ENCODE results near the gene IQCC. TPM values are rescaled to one million over a fixed set of nuclear protein-coding genes. Genes with fewer than 3 reads are reported as not detected.

The IQCC gene
- polyA plus RNA-seq, 4 donors: 0.54 to 4.8 (median 1.8) TPM

- H3K4me3 ChIP-seq (ENCODE audit: low read depth in 1 of 3, low read length in 3 of 3): no peak overlapping the region
- peaks cover 0 to 50% (median 6%) of the 10 kb centered on the region in 3 donors for H3K36me3 ChIP-seq (ENCODE audit: control insufficient read depth in 3 of 3, insufficient read depth in 2 of 3, low read depth in 1 of 3, low read length in 3 of 3)
- 81 to 84% (median 84%) methylated on average over 3 of the region's 3 CpGs for WGBS, 3 donors
- H3K9me3 ChIP-seq (ENCODE audit: control insufficient read depth in 2 of 2, insufficient read depth in 1 of 2, low read depth in 1 of 2, low read length in 1 of 2): no peaks in the 10 kb centered on the region
- H3K27me3 ChIP-seq (ENCODE audit: control insufficient read depth in 3 of 3, insufficient read depth in 3 of 3, low read length in 3 of 3): no peaks in the 10 kb centered on the region
- H3K27ac ChIP-seq (ENCODE audit: low read depth in 1 of 3, low read length in 2 of 3): peak overlapping the region in 1 of 3 donors; percentile 21
- FAIRE-seq (no peak), DNase-seq (no peak)
- peaks cover 1 to 17% (median 4%) of the 10 kb centered on the region in 3 donors for H3K4me1 ChIP-seq (ENCODE audit: control insufficient read depth in 3 of 3, insufficient read depth in 2 of 3, low read depth in 1 of 3, low read length in 2 of 3)
Observed at GRCh38 chr1:32223683-32224082, 18.2 kb downstream of the IQCC start.

GRCh38 chr1:32224285-32224684 lies 18.8 kb downstream of the IQCC start:
- Histone ChIP-seq H3K9me3 (ENCODE audit: control insufficient read depth in 2 of 2, insufficient read depth in 1 of 2, low read depth in 1 of 2, low read length in 1 of 2) (no peaks in the 10 kb centered on the region), H3K4me1 (ENCODE audit: control insufficient read depth in 3 of 3, insufficient read depth in 2 of 3, low read depth in 1 of 3, low read length in 2 of 3) (peaks cover 1 to 17% (median 4%) of the 10 kb centered on the region in 3 donors), H3K27ac (ENCODE audit: low read depth in 1 of 3, low read length in 2 of 3) (no peak overlapping the region), H3K36me3 (ENCODE audit: control insufficient read depth in 3 of 3, insufficient read depth in 2 of 3, low read depth in 1 of 3, low read length in 3 of 3) (peaks cover 0 to 55% (median 6%) of the 10 kb centered on the region in 3 donors), H3K27me3 (ENCODE audit: control insufficient read depth in 3 of 3, insufficient read depth in 3 of 3, low read length in 3 of 3) (no peaks in the 10 kb centered on the region), H3K4me3 (ENCODE audit: low read depth in 1 of 3, low read length in 3 of 3) (no peak overlapping the region)
- DNase-seq (no peak), FAIRE-seq (no peak)
- 89 to 92% (median 90%) methylated on average over 4 of the region's 4 CpGs for WGBS, 3 donors

- H3K4me1 ChIP-seq (ENCODE audit: control insufficient read depth in 3 of 3, insufficient read depth in 2 of 3, low read depth in 1 of 3, low read length in 2 of 3): no peaks in the 10 kb centered on the region
- H3K9me3 ChIP-seq (ENCODE audit: control insufficient read depth in 2 of 2, insufficient read depth in 1 of 2, low read depth in 1 of 2, low read length in 1 of 2): no peaks in the 10 kb centered on the region
- no peak for DNase-seq
- WGBS, 3 donors: 80 to 86% (median 82%) methylated on average over 3 of the region's 3 CpGs
- no peak for FAIRE-seq
- no peak overlapping the region for H3K4me3 ChIP-seq (ENCODE audit: low read depth in 1 of 3, low read length in 3 of 3)
- no peaks in the 10 kb centered on the region for H3K27me3 ChIP-seq (ENCODE audit: control insufficient read depth in 3 of 3, insufficient read depth in 3 of 3, low read length in 3 of 3)
- H3K36me3 ChIP-seq (ENCODE audit: control insufficient read depth in 3 of 3, insufficient read depth in 2 of 3, low read depth in 1 of 3, low read length in 3 of 3): peaks cover 3 to 78% (median 18%) of the 10 kb centered on the region in 3 donors
- no peak overlapping the region for H3K27ac ChIP-seq (ENCODE audit: low read depth in 1 of 3, low read length in 2 of 3)
Observed at GRCh38 chr1:32228771-32229170, 23.3 kb downstream of the IQCC start.

- Histone ChIP-seq H3K27ac (ENCODE audit: low read depth in 1 of 3, low read length in 2 of 3) (no peak overlapping the region), H3K27me3 (ENCODE audit: control insufficient read depth in 3 of 3, insufficient read depth in 3 of 3, low read length in 3 of 3) (no peaks in the 10 kb centered on the region), H3K4me3 (ENCODE audit: low read depth in 1 of 3, low read length in 3 of 3) (no peak overlapping the region), H3K36me3 (ENCODE audit: control insufficient read depth in 3 of 3, insufficient read depth in 2 of 3, low read depth in 1 of 3, low read length in 3 of 3) (peaks cover 3 to 57% (median 18%) of the 10 kb centered on the region in 3 donors), H3K4me1 (ENCODE audit: control insufficient read depth in 3 of 3, insufficient read depth in 2 of 3, low read depth in 1 of 3, low read length in 2 of 3) (no peaks in the 10 kb centered on the region), H3K9me3 (ENCODE audit: control insufficient read depth in 2 of 2, insufficient read depth in 1 of 2, low read depth in 1 of 2, low read length in 1 of 2) (no peaks in the 10 kb centered on the region)
- DNase-seq: no peak
- WGBS, 3 donors: 83 to 93% (median 89%) methylated on average over 5 of the region's 5 CpGs
- FAIRE-seq: no peak
Observed at GRCh38 chr1:32231843-32232432, 26.5 kb downstream of the IQCC start.

- DNase-seq (no peak), FAIRE-seq (no peak)
- Histone ChIP-seq H3K27ac (ENCODE audit: low read depth in 1 of 3, low read length in 2 of 3) (no peak overlapping the region), H3K36me3 (ENCODE audit: control insufficient read depth in 3 of 3, insufficient read depth in 2 of 3, low read depth in 1 of 3, low read length in 3 of 3) (peaks cover 3 to 49% (median 15%) of the 10 kb centered on the region in 3 donors), H3K9me3 (ENCODE audit: control insufficient read depth in 2 of 2, insufficient read depth in 1 of 2, low read depth in 1 of 2, low read length in 1 of 2) (no peaks in the 10 kb centered on the region), H3K4me1 (ENCODE audit: control insufficient read depth in 3 of 3, insufficient read depth in 2 of 3, low read depth in 1 of 3, low read length in 2 of 3) (no peaks in the 10 kb centered on the region), H3K27me3 (ENCODE audit: control insufficient read depth in 3 of 3, insufficient read depth in 3 of 3, low read length in 3 of 3) (no peaks in the 10 kb centered on the region), H3K4me3 (ENCODE audit: low read depth in 1 of 3, low read length in 3 of 3) (no peak overlapping the region)
- WGBS, 3 donors: 83 to 86% (median 84%) methylated on average over 8 of the region's 8 CpGs
Observed at GRCh38 chr1:32232558-32233304, 27.3 kb downstream of the IQCC start.

GRCh38 chr1:32234792-32235191 lies 29.3 kb downstream of the IQCC start:
- Histone ChIP-seq H3K4me1 (ENCODE audit: control insufficient read depth in 3 of 3, insufficient read depth in 2 of 3, low read depth in 1 of 3, low read length in 2 of 3) (peaks cover 0 to 5% (median 0%) of the 10 kb centered on the region in 3 donors), H3K27me3 (ENCODE audit: control insufficient read depth in 3 of 3, insufficient read depth in 3 of 3, low read length in 3 of 3) (no peaks in the 10 kb centered on the region), H3K4me3 (ENCODE audit: low read depth in 1 of 3, low read length in 3 of 3) (no peak overlapping the region), H3K27ac (ENCODE audit: low read depth in 1 of 3, low read length in 2 of 3) (no peak overlapping the region), H3K9me3 (ENCODE audit: control insufficient read depth in 2 of 2, insufficient read depth in 1 of 2, low read depth in 1 of 2, low read length in 1 of 2) (no peaks in the 10 kb centered on the region), H3K36me3 (ENCODE audit: control insufficient read depth in 3 of 3, insufficient read depth in 2 of 3, low read depth in 1 of 3, low read length in 3 of 3) (peaks cover 3 to 34% (median 13%) of the 10 kb centered on the region in 3 donors)
- FAIRE-seq (no peak), DNase-seq (no peak)
- WGBS, 3 donors: 88 to 91% (median 89%) methylated on average over 7 of the region's 7 CpGs

GRCh38 chr1:32239337-32239736 lies 33.9 kb downstream of the IQCC start:
- Histone ChIP-seq H3K4me1 (ENCODE audit: control insufficient read depth in 3 of 3, insufficient read depth in 2 of 3, low read depth in 1 of 3, low read length in 2 of 3) (peaks cover 0 to 21% (median 0%) of the 10 kb centered on the region in 3 donors), H3K9me3 (ENCODE audit: control insufficient read depth in 2 of 2, insufficient read depth in 1 of 2, low read depth in 1 of 2, low read length in 1 of 2) (no peaks in the 10 kb centered on the region), H3K4me3 (ENCODE audit: low read depth in 1 of 3, low read length in 3 of 3) (no peak overlapping the region), H3K27ac (ENCODE audit: low read depth in 1 of 3, low read length in 2 of 3) (peak overlapping the region in 1 of 3 donors; percentile 47), H3K36me3 (ENCODE audit: control insufficient read depth in 3 of 3, insufficient read depth in 2 of 3, low read depth in 1 of 3, low read length in 3 of 3) (peaks cover 0 to 7% (median 3%) of the 10 kb centered on the region in 3 donors), H3K27me3 (ENCODE audit: control insufficient read depth in 3 of 3, insufficient read depth in 3 of 3, low read length in 3 of 3) (no peaks in the 10 kb centered on the region)
- FAIRE-seq: no peak
- peak in 1 of 2 donors; percentile 36 for DNase-seq
- 21 to 51% (median 36%) methylated on average over 4 of the region's 4 CpGs for WGBS, 3 donors

- FAIRE-seq (no peak), DNase-seq (no peak)
- Histone ChIP-seq H3K36me3 (ENCODE audit: control insufficient read depth in 3 of 3, insufficient read depth in 2 of 3, low read depth in 1 of 3, low read length in 3 of 3) (peaks cover 0 to 3% (median 2%) of the 10 kb centered on the region in 3 donors), H3K9me3 (ENCODE audit: control insufficient read depth in 2 of 2, insufficient read depth in 1 of 2, low read depth in 1 of 2, low read length in 1 of 2) (no peaks in the 10 kb centered on the region), H3K27me3 (ENCODE audit: control insufficient read depth in 3 of 3, insufficient read depth in 3 of 3, low read length in 3 of 3) (no peaks in the 10 kb centered on the region), H3K4me3 (ENCODE audit: low read depth in 1 of 3, low read length in 3 of 3) (peak overlapping the region in 1 of 3 donors; percentile 65), H3K4me1 (ENCODE audit: control insufficient read depth in 3 of 3, insufficient read depth in 2 of 3, low read depth in 1 of 3, low read length in 2 of 3) (peaks cover 0 to 21% (median 0%) of the 10 kb centered on the region in 3 donors), H3K27ac (ENCODE audit: low read depth in 1 of 3, low read length in 2 of 3) (peak overlapping the region in 1 of 3 donors; percentile 47)
- 57 to 68% (median 63%) methylated on average over 19 to 20 of the region's 20 CpGs for WGBS, 3 donors
Observed at GRCh38 chr1:32239790-32240139, 34.3 kb downstream of the IQCC start.
